ENCODE data around the gene TRIM37.

The TRIM37 gene

GRCh38 chr17:59027750-59028149, 78.9 kb downstream of the TRIM37 start:
- DNase-seq: no peak

DNA sequence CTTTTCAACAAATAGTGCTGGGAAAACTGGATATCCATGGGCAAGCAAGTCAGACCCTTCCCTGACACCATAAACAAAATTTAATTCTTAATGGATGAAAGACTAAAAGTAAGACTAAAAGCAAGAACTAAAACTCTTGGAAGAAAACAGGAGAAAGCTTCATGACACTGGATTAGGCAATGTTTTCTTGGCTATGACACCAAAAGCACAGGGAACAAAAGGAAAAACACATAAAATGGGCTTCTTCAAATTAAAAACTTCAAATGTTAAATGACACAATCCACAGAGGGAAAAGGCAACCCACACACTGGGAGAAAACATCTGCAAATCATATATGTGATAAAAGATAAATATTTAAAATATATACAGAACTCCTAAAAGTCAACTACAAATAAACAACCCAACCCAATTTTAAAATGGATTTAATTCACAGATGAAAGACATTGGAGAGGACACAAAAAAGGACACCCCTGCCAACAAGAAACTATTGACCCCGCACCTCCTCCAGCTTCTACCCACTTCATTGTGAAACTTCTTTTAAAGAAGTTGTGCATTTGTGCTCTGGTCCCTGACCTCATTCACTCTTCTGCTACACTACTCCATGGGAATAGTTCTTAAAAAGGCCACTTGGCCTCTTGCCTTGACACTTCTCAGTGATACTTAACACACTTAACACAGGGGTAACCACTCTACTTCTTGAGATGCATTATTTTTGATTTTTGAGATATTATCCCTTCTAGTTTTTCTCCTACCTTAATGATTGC, 80.3 kb downstream of the TRIM37 start:
- DNase-seq: no peak

GRCh38 chr17:59024916-59025315, 81.8 kb downstream of the TRIM37 start:
- no peak for DNase-seq

GRCh38 chr17:59018019-59018418, 88.7 kb downstream of the TRIM37 start:
- no peak for DNase-seq

DNA sequence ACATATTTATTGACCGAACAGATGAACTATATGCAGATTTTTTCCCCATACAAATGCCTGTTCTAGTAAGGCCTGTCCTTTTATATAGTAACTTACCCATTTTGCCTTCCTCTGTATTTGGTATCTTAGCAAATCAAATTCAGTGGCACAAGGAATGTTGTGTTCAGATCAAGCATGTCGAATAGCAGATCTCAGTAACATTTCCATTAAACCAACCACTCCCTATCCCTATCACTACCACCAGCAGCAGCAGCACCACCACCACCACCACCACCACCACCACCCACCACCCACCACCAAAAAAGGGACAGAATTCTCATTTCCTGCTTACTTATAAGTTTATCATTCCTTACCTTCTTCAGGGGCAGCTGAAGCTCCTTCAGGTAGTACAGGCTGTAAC, 94.7 kb downstream of the TRIM37 start:
- DNase-seq: no peak

GRCh38 chr17:59010026-59010425, 96.7 kb downstream of the TRIM37 start:
- DNase-seq: no peak

DNA sequence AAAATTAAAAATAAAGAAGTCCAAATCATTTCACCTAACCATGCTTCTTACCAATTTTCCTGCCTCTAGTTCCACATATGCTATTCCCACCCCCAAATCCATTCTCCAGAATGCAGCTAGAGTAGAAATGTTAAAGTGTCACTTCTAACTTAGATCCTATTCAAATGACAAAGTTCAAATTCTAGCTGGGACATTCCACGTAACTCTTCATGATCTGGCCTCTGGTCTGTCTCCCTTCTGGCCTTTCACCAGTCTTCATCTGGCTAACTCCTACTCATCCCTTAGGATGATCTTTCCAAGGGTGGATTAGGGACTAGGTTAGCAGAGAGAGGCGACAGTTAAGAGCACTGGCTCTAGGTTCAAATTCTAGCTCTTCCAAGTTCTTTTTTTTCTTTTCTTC, 97.9 kb downstream of the TRIM37 start:
- no peak for DNase-seq

DNA sequence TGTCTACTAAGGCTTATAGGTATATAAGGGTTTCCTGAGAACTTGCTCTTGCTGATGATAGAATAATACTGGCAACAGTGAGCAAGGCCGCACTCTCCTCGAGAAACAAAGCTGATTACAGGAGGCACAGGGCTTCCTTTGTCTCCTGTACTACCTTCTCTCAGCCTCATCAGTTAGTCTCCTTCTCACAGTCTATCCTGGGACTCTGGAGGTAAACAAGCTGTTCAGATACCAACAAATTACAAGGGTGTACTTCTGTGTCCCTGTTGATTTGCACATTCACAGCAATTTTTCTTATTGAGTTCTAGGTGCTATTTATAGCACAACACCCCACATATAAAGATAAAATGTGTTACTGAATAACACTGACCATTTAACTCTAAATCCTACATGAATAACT, 98.7 kb downstream of the TRIM37 start:
- DNase-seq: no peak

GRCh38 chr17:59004338-59005111, 102.2 kb downstream of the TRIM37 start:
- no peak for DNase-seq

DNA sequence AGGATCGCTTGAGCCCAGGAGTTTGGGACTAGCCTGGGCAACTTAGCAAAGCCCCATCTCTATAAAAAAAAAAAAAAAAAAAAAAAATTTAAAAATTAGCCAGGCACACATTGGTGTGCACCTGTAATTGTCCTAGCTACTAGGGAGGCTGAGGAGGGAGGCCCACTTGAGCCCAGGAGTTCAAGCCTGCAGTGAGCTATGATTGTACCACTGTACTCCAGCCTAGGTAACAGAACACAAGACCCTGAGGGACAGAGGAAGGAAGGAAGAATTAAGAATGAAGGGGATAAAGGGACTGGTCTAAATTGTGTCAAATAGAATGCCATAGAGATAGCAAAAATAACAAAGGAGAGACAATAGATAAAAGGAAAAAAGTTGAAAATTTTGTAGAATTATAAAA, 102.8 kb downstream of the TRIM37 start:
- no peak for DNase-seq

- DNase-seq: no peak
Measured at GRCh38 chr17:59002848-59003247, 103.8 kb downstream of the TRIM37 start.

GRCh38 chr17:59002126-59002525, 104.6 kb downstream of the TRIM37 start:
- no peak for DNase-seq

DNA sequence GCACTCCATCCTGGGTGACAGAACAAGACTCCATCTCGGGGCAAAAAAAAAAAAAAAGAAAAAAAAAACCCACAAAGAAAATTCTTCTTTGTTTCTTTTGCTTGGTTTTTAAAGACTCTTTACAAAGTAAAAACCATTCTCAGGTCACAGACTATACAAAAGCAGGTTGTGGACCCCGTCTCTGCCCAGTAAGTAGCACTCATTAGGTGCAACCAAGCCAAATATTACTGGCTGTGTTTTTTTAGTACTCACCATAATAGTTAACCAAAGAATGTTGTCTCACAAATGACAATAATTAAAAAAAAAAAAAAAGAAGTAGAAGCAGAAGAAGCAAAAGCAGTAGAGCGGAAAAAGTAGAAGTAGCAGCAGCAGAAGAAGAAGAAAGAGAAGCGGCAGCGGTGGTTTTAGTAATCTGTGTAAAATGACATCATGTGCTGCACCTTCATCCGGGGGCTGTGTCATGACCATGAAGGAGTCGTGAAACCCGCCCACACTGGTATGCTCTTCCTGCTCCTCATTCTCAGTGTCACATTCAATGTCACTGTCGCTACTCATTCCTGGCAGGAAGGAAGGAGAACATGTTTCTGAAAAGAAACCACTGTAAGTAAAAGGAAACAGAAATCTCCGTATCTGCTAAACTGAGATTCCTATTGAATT, 105.4 kb downstream of the TRIM37 start:
- DNase-seq: no peak

DNA sequence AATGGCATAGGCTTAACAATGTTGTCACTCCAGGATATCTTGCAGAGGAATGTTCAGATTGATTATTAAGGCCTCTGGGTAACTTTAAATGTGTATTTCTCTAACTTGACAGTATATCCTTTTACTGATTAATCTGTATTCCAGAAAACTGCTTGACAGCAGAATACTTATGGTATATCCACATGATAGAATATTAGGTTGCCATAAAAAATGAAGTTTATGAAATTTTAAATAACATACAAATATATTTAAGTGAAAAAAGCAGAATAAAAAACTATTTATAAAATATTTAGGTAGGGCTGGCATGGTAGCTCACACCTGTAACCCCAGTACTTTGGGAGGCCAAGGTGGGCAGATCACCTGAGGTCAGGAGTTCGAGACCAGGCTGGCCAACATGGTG, 106.7 kb downstream of the TRIM37 start:
- no peak for DNase-seq

DNA sequence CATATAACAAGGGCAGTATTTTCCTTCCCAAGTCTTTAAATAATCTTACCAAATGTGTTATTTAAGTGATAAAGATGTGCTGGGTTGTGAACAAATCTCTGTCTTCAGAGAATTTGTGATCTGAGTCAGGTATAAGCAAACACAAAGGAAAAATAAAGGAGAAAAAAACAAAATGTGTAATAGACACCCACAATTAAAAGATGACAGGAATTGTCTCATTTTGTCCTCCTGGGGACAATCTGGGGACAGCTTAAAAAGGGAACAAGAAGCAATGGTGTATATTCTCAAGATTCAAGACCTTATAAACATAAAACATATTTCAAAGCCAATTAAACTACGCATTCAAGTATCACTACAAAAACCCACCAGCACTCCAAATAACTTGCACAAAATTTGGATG, 107.2 kb downstream of the TRIM37 start:
- no peak for DNase-seq

GRCh38 chr17:58998871-58999270, 107.8 kb downstream of the TRIM37 start:
- no peak for DNase-seq

- no peak for DNase-seq
Measured at GRCh38 chr17:58997756-58998553, 108.7 kb downstream of the TRIM37 start.

- no peak for DNase-seq
Measured at GRCh38 chr17:58996968-58997367, 109.7 kb downstream of the TRIM37 start.

GRCh38 chr17:58995247-58995940, 111.3 kb downstream of the TRIM37 start:
- DNase-seq: no peak

- DNase-seq: no peak
Measured at GRCh38 chr17:58993311-58993710, 113.4 kb downstream of the TRIM37 start.

DNA sequence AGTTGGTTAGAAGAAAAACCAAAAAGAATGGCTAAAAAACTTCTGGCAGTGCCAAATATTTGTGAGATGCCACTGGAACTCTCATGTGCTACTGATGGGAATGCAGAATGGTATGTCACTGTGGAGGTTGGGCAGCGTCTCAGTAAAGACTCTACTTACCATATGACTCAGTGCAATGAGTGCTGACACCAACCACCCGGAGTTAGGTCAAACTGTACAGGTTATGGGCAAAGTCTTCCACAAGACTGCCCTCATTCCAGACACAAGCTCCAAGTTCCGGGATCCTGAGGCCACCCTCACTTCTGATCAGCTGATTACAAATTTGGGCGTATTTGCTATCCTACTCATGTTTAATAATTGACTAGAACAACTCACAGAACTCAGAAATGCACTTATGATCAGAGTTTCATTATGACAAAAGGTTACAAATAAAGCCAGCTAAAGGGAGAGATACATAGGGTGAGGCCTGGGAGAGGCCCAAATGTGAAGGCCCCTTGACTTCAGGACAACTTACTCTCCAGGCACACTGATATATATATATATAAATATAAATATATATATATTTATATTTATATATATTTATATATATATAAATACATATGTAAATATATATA, 114.9 kb downstream of the TRIM37 start:
- no peak for DNase-seq

DNA sequence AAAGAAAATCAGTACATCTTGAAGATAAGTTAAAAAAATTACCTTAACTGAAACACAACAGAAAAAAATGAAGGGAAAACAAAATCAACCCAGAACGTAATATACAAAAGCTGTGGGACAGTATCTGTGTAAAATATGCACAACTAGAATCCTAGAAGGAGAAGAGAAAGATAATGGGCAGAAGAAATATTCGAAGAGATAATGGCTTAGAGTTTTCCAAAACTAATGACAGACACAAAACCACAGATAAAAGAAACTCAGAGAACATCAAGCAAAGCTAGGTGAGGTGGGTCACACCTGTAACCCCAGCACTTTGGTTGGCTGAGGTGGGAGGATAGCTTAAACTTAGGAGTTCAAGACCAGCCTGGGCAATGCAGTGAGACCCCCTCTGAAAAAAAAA, 117.1 kb downstream of the TRIM37 start:
- no peak for DNase-seq
